OCI-M1 (cell line): ENCODE data around the gene ADPRS.

Source experiments
- DNase-seq: peaks from one replicate; lab custom pipeline; 2025; lab: John Stamatoyannopoulos, UW

The ADPRS gene

DNA sequence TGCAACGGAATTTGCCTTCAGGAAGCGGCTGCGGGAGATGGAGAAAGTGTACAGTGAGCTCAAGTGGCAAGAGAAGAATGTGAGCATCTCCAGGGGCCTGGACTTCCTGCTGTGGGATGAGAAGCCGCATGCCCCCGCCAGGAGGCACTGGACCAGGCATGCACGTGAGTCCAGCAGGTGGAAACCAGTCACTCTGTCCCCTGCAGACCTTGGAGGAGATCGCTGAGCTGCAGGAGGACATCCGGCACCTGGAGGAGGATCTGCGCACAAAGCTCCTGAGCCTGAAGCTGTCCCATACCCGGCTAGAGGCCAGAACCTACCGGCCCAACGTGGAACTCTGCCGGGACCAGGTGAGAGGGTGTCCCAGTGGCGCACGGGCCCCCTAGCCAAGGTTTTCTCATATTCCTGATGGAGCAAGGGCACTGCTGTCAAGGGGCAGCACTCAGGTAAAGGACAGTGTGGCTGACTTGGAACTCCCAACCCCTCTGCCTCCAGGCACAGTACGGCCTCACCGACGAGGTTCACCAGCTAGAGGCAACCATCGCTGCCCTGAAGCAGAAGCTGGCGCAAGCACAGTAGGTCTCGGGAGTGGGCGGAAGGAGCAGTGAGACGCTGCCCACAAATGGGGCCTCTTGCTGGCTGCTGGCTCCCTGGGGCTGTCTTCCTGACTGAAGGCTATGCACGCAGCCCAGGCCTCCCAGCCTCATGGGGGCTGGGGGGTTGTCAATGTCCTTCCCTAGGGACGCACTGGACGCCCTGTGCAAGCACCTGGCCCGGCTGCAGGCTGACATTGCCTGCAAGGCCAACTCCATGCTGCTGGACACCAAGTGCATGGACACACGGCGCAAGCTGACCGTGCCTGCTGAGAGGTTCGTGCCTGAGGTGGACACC is 1.2 kb upstream of the ADPRS start:
- DNase-seq: no peak

DNA sequence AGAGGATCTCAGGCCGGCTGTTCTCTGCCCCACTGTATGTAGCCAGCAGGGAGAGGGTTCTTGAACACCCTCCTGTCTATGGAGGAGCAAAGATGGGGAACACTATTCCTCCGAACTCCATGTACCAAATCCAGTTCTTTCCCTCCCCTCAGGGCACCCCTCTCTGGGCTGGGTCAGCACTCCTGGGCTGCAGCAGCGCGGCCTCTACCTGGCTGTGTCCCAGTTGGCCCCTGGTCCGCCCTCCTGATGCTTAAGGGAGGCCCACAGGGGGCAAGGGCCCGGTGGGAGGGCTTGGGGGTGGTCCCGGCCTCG is 471 bp upstream of the ADPRS start:
- DNase-seq: peak; percentile 41

GRCh38 chr1:36089393-36090121 is 865 bp downstream of the ADPRS start:
- peak; percentile 81 for DNase-seq

DNA sequence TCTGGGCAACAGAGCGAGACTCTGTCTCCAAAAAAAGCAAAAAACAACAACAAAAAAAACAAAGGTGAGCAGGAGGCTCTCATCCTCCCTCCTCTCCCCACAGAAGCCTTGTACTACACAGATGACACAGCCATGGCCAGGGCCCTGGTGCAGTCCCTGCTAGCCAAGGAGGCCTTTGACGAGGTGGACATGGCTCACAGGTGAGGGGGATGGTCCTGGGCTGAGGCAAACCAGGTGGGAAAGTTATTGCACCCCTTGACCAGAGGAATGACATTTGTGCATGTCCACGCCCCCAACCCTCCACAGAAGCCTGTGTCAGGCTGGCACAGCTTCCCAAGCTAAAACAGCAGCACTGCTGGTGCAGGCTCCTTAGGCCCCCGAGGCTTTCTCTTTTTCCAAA is 2.4 kb downstream of the ADPRS start:
- DNase-seq: no peak

GRCh38 chr1:36091698-36092097 is 3.0 kb downstream of the ADPRS start:
- no peak for DNase-seq

DNA sequence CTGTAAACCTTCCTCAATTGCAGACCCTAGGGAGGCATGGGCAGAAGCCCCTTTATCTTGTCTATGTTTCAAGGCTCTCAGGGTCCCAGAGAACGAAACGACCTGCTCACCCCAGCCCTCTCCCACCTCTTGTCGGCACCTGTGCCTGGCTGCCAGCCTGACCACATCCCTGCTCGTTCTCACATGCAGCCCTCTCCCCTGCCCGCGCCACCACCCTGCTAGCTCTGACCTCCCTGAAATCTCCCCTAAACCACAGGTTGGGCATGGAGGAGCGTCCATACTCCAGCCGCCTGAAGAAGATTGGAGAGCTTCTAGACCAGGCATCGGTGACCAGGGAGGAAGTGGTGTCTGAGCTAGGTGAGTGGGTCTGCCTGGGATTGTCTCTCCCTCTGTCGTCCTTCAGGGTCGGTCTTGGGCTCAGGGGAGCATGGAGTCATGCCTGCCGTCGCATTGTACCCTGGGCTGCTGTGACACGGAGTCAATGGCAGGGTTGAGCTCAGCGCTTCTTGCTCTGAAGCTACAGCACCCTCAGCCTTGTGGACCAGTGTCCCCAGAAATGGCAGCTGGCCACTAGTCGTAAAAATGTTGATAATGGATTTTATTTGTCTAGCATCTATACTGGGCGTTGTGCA is 3.6 kb downstream of the ADPRS start:
- no peak for DNase-seq

DNA sequence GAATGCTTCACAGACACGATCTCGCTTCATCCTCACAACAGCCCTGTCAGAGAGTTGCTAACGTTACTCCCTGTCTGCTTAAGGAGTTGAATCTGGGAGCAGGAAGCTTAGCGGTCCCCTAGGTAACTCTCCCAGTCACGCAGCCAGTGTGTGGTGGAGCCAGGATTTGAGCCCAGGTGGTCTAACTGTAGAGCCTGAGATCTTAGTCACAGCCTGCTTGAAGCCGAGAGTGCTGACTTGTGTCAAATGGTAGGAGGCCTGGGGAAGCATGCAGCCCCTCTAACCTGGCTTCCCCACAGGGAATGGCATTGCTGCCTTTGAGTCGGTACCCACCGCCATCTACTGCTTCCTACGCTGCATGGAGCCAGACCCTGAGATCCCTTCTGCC is 4.1 kb downstream of the ADPRS start:
- DNase-seq: no peak

DNA sequence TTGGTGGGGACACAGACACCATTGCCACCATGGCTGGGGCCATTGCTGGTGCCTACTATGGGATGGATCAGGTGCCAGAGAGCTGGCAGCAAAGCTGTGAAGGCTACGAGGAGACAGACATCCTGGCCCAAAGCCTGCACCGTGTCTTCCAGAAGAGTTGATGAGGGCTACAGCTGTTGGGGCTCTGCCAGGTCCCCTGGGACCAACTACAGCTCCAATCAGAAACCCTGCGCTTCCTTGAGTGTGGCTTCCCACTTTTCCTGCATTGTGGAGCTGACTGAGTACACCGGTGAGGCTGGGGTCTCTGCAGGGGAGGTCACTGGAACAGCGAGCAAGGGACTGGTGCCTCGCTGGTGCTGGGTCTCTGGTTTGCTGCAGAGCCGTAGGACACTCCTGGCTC is 4.5 kb downstream of the ADPRS start:
- no peak for DNase-seq

DNA sequence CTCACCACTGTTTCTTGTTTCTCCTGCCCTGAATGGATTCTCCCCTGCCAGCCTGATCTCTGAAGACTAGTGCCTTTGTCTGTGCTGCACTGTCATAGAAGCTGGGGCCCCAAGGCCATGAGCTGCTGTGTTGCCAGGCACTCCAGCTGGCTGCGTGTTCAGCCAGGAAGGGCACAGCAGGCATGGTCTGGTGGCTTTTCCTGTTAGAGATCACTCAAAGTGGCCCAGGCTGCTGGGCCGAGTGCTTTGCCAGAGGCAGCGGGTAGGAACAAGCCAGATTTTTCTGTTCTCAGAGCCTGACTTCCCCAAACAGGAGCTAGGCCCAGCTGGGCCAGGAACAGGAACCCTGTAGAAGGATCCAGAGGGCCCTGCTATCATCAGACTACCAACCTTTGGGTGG is 5.2 kb downstream of the ADPRS start:
- no peak for DNase-seq

- no peak for DNase-seq
These were observed 5.9 kb downstream of the ADPRS start for GRCh38 chr1:36094621-36095061.

GRCh38 chr1:36095760-36096405 is 7.2 kb downstream of the ADPRS start:
- DNase-seq: no peak

- DNase-seq: peak; percentile 8
These were observed 8.1 kb downstream of the ADPRS start for GRCh38 chr1:36096500-36097432.

DNA sequence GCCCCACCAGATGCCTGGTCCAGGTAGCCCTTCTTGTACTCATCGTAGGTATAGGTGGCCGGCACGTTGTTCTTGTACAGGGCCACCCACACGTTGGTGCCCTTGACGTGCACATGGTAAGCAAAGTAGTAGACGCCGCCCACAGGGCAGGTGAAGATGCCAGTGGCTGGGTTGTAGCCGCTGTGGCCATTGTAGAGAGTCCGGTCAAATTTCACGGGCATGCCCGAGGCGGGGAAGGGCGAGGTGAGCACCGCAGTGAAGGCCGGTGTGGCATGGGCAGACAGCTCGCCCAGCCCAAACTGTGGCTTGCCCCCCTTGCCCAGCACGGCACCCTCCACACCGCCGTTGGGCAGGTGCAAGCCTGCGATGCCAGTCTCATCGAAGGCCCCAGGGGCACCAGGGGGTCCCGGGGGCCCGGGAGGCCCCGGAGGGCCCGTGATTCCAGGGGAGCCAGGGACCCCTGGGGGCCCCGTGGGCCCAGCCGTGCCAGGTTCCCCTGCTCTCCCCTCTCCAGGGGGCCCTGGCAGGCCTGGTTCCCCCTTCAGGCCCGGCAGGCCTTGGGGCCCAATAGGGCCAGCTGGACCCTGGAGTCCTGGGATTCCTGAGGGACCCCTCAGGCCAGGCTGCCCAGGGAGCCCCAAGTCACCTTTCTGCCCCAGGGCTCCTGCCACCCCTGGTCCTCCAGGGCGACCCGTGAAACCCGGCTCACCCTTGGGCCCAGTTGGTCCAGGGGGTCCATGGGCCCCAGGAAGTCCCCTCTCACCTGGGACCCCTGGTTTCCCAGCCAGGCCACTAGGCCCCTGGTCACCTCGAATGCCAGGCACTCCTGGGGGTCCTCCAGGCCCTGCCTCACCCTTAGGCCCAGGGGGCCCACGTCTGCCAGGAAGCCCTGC is 9.2 kb downstream of the ADPRS start:
- DNase-seq: no peak

GRCh38 chr1:36098650-36099365 is 10.1 kb downstream of the ADPRS start:
- no peak for DNase-seq

GRCh38 chr1:36099681-36100341 is 11.1 kb downstream of the ADPRS start:
- peak; percentile 86 for DNase-seq

DNA sequence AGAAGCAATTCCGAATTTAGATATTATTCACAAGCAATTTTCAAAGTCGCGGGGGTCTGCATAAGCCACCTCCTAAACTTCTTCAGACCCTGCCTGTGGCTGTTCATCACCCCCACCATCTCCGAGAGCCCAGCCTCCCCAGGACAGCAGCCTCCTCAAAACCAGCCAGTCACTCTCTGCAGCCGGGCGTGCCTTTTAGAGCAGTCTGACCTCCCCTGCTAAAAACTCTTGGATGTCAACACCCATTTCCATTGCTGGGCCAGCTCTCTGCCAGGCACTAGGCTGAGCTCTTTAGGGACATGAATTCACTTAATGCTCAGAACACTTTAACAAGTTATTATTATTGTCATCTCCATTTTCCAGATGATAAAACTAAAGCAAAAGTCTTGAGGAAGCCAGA is 11.7 kb downstream of the ADPRS start:
- DNase-seq: peak; percentile 43

DNA sequence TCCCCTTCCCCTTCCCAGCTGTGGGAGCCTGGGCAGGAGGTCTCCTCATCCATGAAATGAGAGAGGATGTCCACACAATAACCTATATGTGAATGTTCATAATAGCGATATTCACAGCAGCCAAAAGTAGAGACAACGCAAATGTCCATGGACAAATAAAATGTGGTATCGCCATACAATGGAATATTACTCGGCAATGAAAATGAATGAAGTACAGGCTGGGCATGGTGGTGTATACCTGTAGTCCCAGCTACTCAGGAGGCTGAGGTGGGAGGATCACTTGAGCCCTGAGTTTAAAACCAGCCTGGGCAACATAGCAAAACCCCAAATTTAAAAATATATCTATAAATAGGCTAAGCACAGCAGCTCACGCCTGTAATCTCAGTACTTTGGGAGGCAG is 12.9 kb downstream of the ADPRS start:
- no peak for DNase-seq

DNA sequence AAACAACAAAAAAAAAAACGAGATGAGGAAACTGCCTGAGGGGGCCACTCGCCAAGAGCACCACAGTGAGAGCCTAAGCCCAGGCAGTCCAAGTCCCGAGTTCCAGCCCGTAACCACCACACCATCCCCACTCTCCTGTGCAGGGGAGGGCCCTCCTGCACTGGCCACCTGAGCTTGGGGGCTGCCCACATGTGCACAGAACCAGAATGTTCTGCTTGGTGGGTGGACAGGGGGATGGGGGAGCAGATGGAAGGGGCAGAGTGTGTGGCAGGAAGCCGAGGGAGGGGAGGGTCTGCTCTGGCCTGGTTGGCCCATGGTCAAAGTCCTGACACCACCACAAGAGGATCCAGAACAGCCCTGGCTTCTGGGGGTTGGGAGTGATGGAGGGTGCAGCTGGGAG is 17.6 kb downstream of the ADPRS start:
- no peak for DNase-seq

GRCh38 chr1:36107394-36107793 is 18.7 kb downstream of the ADPRS start:
- no peak for DNase-seq
